GM21619 (cell line): ENCODE results near the gene RABEP1.
"Not testable (repeated sequence)": the region's sequence is repeated elsewhere in the genome, so short reads cannot be mapped to it uniquely, and the experiment has no call there.

Experiments
- ATAC-seq: cut with Tn5 transposase; IDR thresholded peaks from one replicate; pipeline ENCODE4 v1.9.1; 2021; ENCODE audit not compliant: unreplicated experiment

The RABEP1 gene, protein sequence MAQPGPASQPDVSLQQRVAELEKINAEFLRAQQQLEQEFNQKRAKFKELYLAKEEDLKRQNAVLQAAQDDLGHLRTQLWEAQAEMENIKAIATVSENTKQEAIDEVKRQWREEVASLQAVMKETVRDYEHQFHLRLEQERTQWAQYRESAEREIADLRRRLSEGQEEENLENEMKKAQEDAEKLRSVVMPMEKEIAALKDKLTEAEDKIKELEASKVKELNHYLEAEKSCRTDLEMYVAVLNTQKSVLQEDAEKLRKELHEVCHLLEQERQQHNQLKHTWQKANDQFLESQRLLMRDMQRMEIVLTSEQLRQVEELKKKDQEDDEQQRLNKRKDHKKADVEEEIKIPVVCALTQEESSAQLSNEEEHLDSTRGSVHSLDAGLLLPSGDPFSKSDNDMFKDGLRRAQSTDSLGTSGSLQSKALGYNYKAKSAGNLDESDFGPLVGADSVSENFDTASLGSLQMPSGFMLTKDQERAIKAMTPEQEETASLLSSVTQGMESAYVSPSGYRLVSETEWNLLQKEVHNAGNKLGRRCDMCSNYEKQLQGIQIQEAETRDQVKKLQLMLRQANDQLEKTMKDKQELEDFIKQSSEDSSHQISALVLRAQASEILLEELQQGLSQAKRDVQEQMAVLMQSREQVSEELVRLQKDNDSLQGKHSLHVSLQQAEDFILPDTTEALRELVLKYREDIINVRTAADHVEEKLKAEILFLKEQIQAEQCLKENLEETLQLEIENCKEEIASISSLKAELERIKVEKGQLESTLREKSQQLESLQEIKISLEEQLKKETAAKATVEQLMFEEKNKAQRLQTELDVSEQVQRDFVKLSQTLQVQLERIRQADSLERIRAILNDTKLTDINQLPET

GRCh38 chr17:5281814-5282641, at the start of gene RABEP1:
Gene RABEP1 (plus strand): TSS chr17:5282284. CDS start chr17:5282487, 203 bp downstream.
- peak; percentile 63 for ATAC-seq

DNA sequence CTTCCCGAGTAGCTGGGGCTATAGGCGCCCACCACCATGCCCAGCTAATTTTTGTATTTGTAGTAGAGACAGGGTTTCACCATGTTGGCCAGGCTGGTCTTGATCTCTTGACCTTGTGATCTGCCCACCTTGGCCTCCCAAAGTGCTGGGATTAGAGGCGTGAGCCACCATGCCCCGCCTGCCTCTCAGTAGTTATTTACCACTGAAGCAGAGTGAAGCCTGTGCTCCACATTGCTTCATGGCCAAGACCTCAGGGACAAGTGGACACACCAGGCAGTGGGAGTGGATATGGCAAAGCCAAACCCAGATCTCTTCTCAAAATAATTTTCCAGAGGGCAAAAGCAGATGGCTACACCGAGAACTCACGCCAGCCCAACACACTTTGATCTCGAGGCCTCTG, 48.6 kb upstream of the RABEP1 start:
- ATAC-seq: not testable (repeated sequence)

DNA sequence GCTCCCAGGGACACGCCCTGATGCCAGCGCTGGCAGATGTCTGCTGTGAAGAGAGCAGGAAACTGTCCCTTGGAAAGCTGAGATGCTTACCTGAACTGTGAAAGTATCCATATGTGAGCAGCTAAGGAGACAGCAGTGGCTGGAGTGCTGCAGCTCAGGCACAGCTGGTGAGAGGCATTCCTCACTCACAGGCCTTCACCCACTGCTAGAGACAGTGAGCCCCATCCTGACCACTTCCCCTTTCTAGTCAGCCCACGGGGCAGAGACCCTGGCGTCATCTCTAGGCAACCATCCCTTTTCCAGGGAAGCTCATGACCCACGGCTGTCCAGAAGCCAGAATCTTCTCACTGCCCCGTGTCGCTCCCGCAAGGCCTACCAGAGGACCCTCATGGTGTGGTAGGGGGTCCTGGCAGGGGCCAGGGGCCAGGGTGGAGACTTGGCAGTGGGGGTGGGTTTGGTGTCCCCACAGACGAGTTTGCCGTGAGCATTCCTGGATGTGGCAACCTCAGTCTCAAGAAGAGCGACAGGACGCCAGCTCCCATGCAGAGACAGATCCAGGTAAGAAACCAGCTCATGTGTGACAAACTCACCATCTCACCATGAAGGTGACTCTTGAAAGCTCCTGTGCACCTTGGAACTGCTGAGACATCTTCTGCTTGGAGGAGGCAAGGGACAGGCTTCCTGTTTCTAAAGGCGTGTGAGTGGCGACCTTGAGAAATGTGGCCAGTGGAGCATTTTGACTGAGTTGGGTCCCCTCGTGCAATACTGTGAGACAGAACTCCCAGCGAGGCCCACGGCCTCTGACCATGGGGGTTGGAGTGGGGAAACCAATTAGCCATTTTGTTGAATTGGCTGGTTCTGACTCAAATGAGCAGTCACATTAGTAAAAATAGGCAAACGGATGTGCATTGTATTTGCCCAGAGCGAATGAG, 47.2 kb upstream of the RABEP1 start, which contains the start of gene SCIMP:
TSS of gene SCIMP (minus strand) at position 216 of the 932 bp plus-strand sequence. CDS start at position 111, 105 bp downstream.
- peak; percentile 54 for ATAC-seq

DNA sequence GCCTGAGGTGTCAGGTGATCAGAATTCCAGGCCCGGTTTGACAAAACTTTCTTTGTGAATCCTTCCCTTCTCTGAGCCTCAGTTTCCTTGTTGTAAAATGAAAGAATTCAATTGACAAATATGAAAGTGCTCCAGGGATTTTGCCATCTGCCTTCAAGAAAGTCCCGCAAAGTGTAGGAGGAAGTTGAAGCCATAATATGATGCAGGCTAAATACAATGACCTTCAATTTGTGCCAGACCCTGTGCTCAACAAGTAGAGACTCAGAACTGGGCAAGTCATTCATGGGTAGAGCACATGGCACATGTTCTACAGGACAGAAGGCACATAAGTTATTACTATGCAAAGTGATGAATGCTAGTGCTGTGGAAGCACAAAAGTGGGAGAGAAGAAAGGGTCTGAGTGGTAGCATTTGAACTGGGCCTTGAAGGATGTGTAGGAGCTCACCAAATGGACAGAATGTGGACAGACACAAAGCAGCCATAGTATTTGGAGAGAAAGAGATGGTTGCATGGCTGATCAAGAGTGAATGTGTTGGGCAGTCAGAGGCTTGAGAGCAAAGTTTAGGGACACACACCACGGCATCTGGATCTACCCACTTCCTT, 45.0 kb upstream of the RABEP1 start:
- ATAC-seq: no peak

DNA sequence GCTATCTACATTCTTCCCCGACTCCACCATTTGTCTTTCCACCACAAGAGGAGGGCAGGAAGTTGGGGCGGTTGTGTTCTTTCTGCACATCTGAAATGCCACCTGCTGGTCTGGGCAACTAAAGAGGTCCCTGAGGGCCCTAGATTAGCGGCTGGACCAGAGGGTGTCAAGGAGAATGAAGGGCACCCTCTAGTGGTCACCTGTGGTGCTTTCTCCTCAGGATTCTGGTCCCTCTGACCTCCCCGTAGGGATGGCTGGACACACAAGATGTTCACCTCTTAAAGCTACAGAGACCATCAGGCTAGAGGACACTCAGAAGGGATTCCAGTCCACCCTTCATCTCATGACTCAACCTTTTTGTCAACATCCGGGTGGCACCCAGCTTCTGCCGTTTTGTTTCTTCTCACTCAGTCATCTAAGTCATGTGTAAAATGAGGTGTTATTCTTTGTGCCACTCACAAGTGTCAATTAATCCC, 44.5 kb upstream of the RABEP1 start:
- ATAC-seq: peak; percentile 30

DNA sequence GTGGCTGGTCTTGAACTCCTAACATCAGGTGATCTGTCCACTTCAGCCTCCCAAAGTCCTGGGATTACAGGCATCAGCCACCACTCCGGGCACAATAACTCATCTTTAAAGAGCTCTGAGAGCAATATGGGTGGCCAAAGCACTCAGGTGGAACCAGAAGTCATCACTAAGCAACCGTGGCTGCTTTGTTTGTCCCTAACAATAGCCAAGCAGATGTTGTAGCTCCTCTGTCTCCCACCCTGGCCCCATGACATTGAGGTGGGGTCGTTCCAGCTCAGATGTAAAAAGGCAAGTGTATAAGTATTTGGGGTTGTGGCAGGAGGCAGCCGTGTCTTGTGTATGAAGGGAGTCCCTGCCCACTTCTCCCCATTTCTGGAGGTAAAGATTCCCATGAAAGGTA, 43.8 kb upstream of the RABEP1 start:
- ATAC-seq: no peak

DNA sequence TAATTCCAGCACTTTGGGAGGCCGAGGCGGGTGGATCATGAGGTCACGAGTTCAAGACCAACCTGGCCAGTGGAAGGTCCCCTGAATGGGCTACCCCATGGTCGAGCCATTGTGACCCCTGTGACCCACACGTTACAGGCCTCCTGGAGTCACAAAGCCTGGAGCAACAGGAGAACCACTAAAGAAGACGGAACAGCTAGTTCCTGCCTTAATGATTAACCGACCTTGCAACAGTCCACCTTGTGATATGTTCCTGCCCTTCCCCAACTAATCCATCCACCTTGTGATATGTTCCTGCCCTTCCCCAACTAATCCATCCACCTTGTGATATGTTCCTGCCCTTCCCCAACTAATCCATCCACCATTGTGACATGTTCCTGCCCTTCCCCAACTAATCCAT, 42.3 kb upstream of the RABEP1 start:
- not testable (repeated sequence) for ATAC-seq

GRCh38 chr17:5241861-5242671, 40.0 kb upstream of the RABEP1 start:
- ATAC-seq: no peak

- ATAC-seq: no peak
These were observed 34.5 kb upstream of the RABEP1 start for GRCh38 chr17:5247621-5248020.

- ATAC-seq: no peak
These were observed 33.1 kb upstream of the RABEP1 start for GRCh38 chr17:5248821-5249479.

GRCh38 chr17:5249615-5250014, 32.5 kb upstream of the RABEP1 start:
- no peak for ATAC-seq

DNA sequence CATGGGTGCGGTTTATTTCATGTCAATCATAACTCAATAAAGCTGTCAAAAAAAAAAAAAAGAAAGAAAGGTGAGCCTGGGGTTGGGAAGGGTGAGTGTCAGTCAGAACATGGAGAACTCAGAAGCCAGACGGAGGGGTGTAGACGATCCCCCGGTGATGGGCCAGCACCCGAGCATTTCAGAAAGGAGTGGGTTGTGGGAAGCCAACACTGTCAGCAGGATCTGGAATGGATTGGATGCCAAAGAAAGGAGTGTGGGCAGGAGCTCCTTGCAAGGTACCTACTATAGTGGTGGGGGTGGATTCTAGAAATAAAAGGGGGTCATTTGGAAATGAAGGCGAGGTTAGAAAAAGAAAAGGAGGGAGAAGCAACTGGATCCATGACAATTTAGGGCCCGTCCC, 27.7 kb upstream of the RABEP1 start:
- ATAC-seq: no peak

DNA sequence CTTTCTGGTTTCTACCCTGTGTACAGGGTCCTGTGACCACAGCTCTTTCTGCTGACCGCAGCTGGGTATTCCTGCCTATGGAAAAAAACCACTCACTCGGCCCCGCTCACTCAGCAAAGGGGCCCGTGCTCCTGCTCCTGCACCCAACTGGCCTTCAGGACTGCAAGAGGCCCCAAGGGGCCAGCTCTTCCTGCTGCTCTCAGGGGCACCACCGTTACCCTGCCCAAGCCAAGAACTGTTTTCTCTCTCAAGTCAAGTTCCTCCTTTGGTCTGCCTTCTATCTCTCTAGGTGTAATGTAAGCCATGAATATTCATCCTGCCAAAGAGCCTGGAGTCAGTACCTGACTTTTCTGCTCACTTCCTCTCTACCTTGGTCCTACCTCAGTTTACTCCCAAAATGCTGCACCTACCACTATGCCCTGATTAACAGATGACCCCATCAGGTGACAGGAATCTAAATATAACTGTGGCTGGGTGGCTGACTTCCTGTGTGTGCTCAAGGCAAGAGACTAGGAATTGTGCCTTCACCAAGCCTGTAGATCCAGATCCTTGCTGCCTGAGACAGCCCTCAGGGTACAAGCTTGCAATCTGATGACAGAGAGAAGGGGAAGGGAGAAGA, 27.1 kb upstream of the RABEP1 start:
- ATAC-seq: no peak

DNA sequence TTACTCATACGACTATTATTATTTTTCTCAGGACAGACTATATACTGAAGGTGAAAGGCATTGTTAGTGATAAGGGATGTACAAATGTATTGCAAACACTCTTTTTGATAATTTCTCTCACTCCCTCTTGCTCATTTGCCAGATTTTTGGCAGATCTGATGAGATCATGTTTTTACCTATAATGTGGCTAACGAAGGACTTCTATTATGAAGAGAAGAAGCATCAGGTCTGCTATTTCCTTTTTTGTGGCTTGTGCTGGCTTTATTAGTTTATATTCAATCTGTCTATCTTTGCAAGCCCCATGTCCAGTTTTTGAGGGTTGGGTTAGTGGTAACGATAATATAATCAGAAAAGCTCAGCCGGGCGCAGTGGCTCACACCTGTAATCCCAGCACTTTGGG, 25.0 kb upstream of the RABEP1 start:
- ATAC-seq: no peak

GRCh38 chr17:5260542-5260941, 21.5 kb upstream of the RABEP1 start:
- ATAC-seq: no peak

GRCh38 chr17:5262416-5262991, 19.6 kb upstream of the RABEP1 start:
- no peak for ATAC-seq

DNA sequence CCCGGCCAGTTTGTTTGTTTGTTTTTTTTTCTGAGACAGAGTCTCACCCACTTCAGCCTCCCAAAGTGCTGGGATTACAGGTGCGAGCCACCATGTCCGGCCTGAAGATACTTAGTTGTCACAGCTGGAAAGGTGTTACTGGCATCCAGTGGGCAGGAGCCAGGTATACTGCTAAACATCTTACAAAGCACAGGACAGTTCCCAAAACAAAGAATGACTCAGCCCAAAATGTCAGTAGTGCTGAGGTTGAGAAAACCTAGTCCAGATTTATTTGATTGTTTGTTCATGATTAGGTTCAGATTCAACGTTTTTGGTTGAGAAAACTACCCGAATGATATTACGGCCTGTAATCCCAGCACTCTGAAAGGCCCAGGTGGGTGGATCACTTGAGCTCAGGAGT, 18.6 kb upstream of the RABEP1 start:
- ATAC-seq: no peak
